HepG2 (cell line): ENCODE results near the gene CMIP. TPM values are rescaled to one million over a fixed set of nuclear protein-coding genes. Genes with fewer than 3 reads are reported as not detected.
A peak's percentile ranks its signal among the peaks of the same experiment; 100 is the strongest.

Experiments
- ARHGAP35 ChIP-seq: sonication (generic); formaldehyde crosslinking; IDR thresholded peaks from 2 replicates; pipeline ENCODE4 v1.9.0; 2022; ENCODE audit warnings: mild to moderate bottlenecking, inconsistent platforms, moderate library complexity, missing genetic modification reagents, borderline replicate concordance
- CAMTA2 ChIP-seq: sonication (generic); formaldehyde crosslinking; IDR thresholded peaks from 2 replicates; pipeline ENCODE4 v1.4.0; 2020; ENCODE audit warnings: mild to moderate bottlenecking, missing genetic modification reagents, borderline replicate concordance
- CBX1 ChIP-seq: IDR thresholded peaks from one replicate; pipeline ENCODE4 v1.6.1; 2016; ENCODE audit warnings: antibody characterized with exemption, low read depth
- CBX5 ChIP-seq: sonication (generic); formaldehyde crosslinking; IDR thresholded peaks from 2 replicates; pipeline ENCODE4 v1.4.0; 2020; ENCODE audit warnings: missing genetic modification reagents, borderline replicate concordance
- CREM ChIP-seq, 2 experiments: sonication (generic) in 1 of 2; formaldehyde crosslinking in 1 of 2; IDR thresholded peaks; 2 replicates each; pipeline versions ENCODE4 v1.4.0 to v1.6.1; 2016 to 2020; ENCODE audit warnings: antibody characterized with exemption in 1 of 2, mild to moderate bottlenecking in 1 of 2, missing genetic modification reagents in 1 of 2
- DNMT1 ChIP-seq: sonication (generic); formaldehyde crosslinking; IDR thresholded peaks from 2 replicates; pipeline ENCODE4 v1.5.1; 2020; ENCODE audit warnings: mild to moderate bottlenecking, missing genetic modification reagents
- EEA1 ChIP-seq: sonication (generic); formaldehyde crosslinking; IDR thresholded peaks from 2 replicates; pipeline ENCODE4 v1.5.1; 2020; ENCODE audit warnings: mild to moderate bottlenecking, missing genetic modification reagents, borderline replicate concordance
- ELF4 ChIP-seq: sonication (generic); formaldehyde crosslinking; IDR thresholded peaks from 2 replicates; pipeline ENCODE4 v1.5.0; 2020; ENCODE audit warnings: missing genetic modification reagents, mild to moderate bottlenecking, moderate library complexity, borderline replicate concordance
- JUND ChIP-seq: sonication (generic); formaldehyde crosslinking; IDR thresholded peaks from 2 replicates; pipeline ENCODE4 v1.8.0; 2022; ENCODE audit warnings: mild to moderate bottlenecking, missing genetic modification reagents
- MAFG ChIP-seq: sonication (generic); formaldehyde crosslinking; IDR thresholded peaks from 2 replicates; pipeline ENCODE4 v1.5.1; 2020; ENCODE audit warnings: mild to moderate bottlenecking, missing genetic modification reagents
- MTF2 ChIP-seq: sonication (generic); formaldehyde crosslinking; IDR thresholded peaks from 2 replicates; pipeline ENCODE4 v1.5.0; 2020; ENCODE audit warnings: missing genetic modification reagents, borderline replicate concordance
- NR2F6 ChIP-seq, 2 experiments: IDR thresholded peaks; 2 replicates each; pipeline ENCODE4 v1.6.1; 2016; ENCODE audit warnings: antibody characterized with exemption in 1 of 2, mild to moderate bottlenecking in 1 of 2
- PHF21A ChIP-seq: sonication (generic); formaldehyde crosslinking; IDR thresholded peaks from 2 replicates; pipeline ENCODE4 v1.5.0; 2020; ENCODE audit warnings: mild to moderate bottlenecking, missing genetic modification reagents
- POLR2AphosphoS2 ChIP-seq: IDR thresholded peaks from 2 replicates; pipeline ENCODE4 v1.6.1; 2011; ENCODE audit warnings: low read depth, low read length, improper control_type of control experiment
- POLR2AphosphoS5 ChIP-seq: IDR thresholded peaks from 2 replicates; pipeline ENCODE4 v1.6.1; 2012; ENCODE audit warnings: low read depth, low read length
- SAFB2 ChIP-seq: sonication (generic); formaldehyde crosslinking; IDR thresholded peaks from 2 replicates; pipeline ENCODE4 v1.5.1; 2020; ENCODE audit warnings: missing genetic modification reagents, low read depth, mild to moderate bottlenecking, borderline replicate concordance
- SMAD1 ChIP-seq: sonication (generic); formaldehyde crosslinking; IDR thresholded peaks from 2 replicates; pipeline ENCODE4 v1.4.0; 2020; ENCODE audit warnings: missing genetic modification reagents, low read depth, mild to moderate bottlenecking, borderline replicate concordance
- ZNF124 ChIP-seq: sonication (generic); formaldehyde crosslinking; IDR thresholded peaks from 2 replicates; pipeline ENCODE4 v1.4.0; 2020; ENCODE audit warnings: missing genetic modification reagents
- ZNF746 ChIP-seq: sonication (generic); formaldehyde crosslinking; IDR thresholded peaks from 2 replicates; pipeline ENCODE4 v1.8.0; 2022; ENCODE audit warnings: mild to moderate bottlenecking, missing genetic modification reagents
- polyA plus RNA-seq, 8 experiments: library from polyadenylated mRNA; depleted of rRNA in 3 of 8; stranded (reverse) in 7 of 8; unstranded in 1 of 8; fragments of >200 nt; fragmentation: Illumina TruSeq in 4 of 8; extraction: Trizol in 4 of 8; gene quantifications; 2 replicates each; pipeline versions ENCODE4 v1.2.1 to v1.2.3, GENCODE V29; 2011 to 2016; ENCODE audit warnings: low read depth in 4 of 8, missing spikeins in 1 of 8, mixed read lengths in 1 of 8; ENCODE audit not compliant: insufficient read depth in 1 of 8
- total RNA-seq, 5 experiments: library from RNA; depleted of rRNA; stranded (reverse); fragments of >200 nt; fragmentation: Illumina TruSeq; extraction: Trizol; gene quantifications; 2 replicates each; pipeline ENCODE4 v1.2.3, GENCODE V29; 2016; ENCODE audit warnings: low read depth in 1 of 5
- TF ChIP-seq, protein P1 (sequence below): sonication (generic); formaldehyde crosslinking; IDR thresholded peaks from 2 replicates; pipeline ENCODE4 v1.8.0; 2022; ENCODE audit warnings: low read depth, missing genetic modification reagents
- TF ChIP-seq, protein P2 (sequence below): sonication (generic); formaldehyde crosslinking; IDR thresholded peaks from 2 replicates; pipeline ENCODE4 v1.4.0; 2020; ENCODE audit warnings: missing genetic modification reagents
- TF ChIP-seq, protein P3 (sequence below): sonication (generic); formaldehyde crosslinking; IDR thresholded peaks from 2 replicates; pipeline ENCODE4 v1.5.0; 2020; ENCODE audit warnings: mild to moderate bottlenecking, missing genetic modification reagents, moderate library complexity
- TF ChIP-seq, protein P4 (sequence below): sonication (generic); formaldehyde crosslinking; IDR thresholded peaks from 2 replicates; pipeline ENCODE4 v1.4.0; 2020; ENCODE audit warnings: missing genetic modification reagents, borderline replicate concordance

The CMIP gene
- total and polyA plus RNA-seq, 2 of the 13 experiments (the other 11 are each of a cell fraction or from before 2014, with no cell fraction given) = 10.9 to 18.1 TPM

DNA sequence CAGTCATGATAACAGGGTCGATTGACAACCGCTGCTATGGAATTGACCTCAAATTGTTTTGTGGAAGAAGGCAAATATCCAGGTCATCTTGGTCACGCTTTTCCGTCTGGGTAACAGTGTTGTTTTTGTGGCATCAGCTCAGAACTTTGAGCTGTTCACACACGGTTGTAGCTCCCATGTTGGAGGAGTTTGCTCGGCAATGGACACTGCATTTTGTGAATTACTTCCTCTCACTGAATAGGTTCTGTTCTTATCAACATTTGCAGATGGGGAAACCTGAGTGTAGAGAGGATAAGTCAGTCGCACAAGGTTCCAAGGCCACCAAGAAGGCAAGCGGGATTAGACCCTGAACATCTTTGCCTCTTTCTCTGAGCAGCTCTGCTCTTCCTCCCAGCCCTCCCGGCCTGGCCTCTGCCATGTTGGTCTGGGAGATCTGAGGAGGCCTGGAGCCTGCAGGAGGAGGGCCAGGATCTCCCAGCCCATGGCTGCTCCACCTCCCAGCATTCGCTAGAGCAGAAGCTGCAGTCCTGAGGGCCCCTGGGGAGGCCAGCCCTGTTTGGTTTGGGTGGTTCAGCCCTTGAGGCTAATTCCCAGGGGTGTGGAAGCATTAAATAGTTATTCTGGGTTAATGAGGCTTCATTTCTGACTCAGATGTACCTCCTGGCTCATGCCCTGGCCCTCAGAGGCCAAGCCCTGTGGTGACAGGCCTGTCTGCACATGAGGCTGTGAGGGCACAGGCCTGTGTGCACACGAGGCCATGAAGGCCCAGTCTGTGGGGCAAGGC, 180.3 kb downstream of the CMIP start (continued):
- TF ChIP-seq CBX1 = peak; percentile 50
- no peak for TF ChIP-seq ELF4
- TF ChIP-seq SMAD1 (CRISPR knock-in tag) = peak; percentile 48; the same call in 1 of the 2 replicates
- TF ChIP-seq, protein P1, sequence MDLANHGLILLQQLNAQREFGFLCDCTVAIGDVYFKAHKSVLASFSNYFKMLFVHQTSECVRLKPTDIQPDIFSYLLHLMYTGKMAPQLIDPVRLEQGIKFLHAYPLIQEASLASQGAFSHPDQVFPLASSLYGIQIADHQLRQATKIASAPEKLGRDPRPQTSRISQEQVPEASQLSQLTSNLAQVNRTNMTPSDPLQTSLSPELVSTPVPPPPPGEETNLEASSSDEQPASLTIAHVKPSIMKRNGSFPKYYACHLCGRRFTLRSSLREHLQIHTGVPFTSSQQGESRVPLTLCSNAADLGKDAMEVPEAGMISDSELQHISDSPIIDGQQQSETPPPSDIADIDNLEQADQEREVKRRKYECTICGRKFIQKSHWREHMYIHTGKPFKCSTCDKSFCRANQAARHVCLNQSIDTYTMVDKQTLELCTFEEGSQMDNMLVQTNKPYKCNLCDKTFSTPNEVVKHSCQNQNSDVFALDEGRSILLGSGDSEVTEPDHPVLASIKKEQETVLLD (CRISPR knock-in tag) = no peak
- TF ChIP-seq ZNF746 (CRISPR knock-in tag) = no peak
- TF ChIP-seq, protein P2, sequence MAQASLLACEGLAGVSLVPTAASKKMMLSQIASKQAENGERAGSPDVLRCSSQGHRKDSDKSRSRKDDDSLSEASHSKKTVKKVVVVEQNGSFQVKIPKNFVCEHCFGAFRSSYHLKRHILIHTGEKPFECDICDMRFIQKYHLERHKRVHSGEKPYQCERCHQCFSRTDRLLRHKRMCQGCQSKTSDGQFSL (CRISPR knock-in tag) = no peak
- TF ChIP-seq MAFG (CRISPR knock-in tag) = no peak
- TF ChIP-seq ARHGAP35 (CRISPR knock-in tag) = 0 out of 2 replicates have a peak, but pooled peaks have one; percentile 15
- TF ChIP-seq DNMT1 (CRISPR knock-in tag) = 0 out of 2 replicates have a peak, but pooled peaks have one; percentile 27
- no peak for TF ChIP-seq CAMTA2 (CRISPR knock-in tag)
- peak; percentile 67 for TF ChIP-seq PHF21A (CRISPR knock-in tag)
- peak; percentile 97 for TF ChIP-seq NR2F6 (IDR thresholded peaks at IDR 0.05)
- TF ChIP-seq NR2F6 (CRISPR knock-in tag; IDR thresholded peaks at IDR 0.05) = peak; percentile 92
- TF ChIP-seq EEA1 (CRISPR knock-in tag) = no peak; the same call in 1 of the 2 replicates
- no peak for TF ChIP-seq POLR2AphosphoS2
- TF ChIP-seq, protein P3, sequence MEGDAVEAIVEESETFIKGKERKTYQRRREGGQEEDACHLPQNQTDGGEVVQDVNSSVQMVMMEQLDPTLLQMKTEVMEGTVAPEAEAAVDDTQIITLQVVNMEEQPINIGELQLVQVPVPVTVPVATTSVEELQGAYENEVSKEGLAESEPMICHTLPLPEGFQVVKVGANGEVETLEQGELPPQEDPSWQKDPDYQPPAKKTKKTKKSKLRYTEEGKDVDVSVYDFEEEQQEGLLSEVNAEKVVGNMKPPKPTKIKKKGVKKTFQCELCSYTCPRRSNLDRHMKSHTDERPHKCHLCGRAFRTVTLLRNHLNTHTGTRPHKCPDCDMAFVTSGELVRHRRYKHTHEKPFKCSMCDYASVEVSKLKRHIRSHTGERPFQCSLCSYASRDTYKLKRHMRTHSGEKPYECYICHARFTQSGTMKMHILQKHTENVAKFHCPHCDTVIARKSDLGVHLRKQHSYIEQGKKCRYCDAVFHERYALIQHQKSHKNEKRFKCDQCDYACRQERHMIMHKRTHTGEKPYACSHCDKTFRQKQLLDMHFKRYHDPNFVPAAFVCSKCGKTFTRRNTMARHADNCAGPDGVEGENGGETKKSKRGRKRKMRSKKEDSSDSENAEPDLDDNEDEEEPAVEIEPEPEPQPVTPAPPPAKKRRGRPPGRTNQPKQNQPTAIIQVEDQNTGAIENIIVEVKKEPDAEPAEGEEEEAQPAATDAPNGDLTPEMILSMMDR (CRISPR knock-in tag) = 0 out of 2 replicates have a peak, but pooled peaks have one; percentile 10
- TF ChIP-seq ZNF124 = 0 out of 2 replicates have a peak, but pooled peaks have one; percentile 53
- TF ChIP-seq SAFB2 (CRISPR knock-in tag) = no peak
- TF ChIP-seq CBX5 (CRISPR knock-in tag) = no peak
- TF ChIP-seq, protein P4, sequence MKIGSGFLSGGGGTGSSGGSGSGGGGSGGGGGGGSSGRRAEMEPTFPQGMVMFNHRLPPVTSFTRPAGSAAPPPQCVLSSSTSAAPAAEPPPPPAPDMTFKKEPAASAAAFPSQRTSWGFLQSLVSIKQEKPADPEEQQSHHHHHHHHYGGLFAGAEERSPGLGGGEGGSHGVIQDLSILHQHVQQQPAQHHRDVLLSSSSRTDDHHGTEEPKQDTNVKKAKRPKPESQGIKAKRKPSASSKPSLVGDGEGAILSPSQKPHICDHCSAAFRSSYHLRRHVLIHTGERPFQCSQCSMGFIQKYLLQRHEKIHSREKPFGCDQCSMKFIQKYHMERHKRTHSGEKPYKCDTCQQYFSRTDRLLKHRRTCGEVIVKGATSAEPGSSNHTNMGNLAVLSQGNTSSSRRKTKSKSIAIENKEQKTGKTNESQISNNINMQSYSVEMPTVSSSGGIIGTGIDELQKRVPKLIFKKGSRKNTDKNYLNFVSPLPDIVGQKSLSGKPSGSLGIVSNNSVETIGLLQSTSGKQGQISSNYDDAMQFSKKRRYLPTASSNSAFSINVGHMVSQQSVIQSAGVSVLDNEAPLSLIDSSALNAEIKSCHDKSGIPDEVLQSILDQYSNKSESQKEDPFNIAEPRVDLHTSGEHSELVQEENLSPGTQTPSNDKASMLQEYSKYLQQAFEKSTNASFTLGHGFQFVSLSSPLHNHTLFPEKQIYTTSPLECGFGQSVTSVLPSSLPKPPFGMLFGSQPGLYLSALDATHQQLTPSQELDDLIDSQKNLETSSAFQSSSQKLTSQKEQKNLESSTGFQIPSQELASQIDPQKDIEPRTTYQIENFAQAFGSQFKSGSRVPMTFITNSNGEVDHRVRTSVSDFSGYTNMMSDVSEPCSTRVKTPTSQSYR (CRISPR knock-in tag) = peak; percentile 46; the same call in 1 of the 2 replicates
- no peak for TF ChIP-seq JUND (CRISPR knock-in tag)
- TF ChIP-seq POLR2AphosphoS5 = no peak
- peak; percentile 46; the same call in 1 of the 2 replicates for TF ChIP-seq CREM (IDR thresholded peaks at IDR 0.05)
- no peak for TF ChIP-seq CREM (CRISPR knock-in tag; IDR thresholded peaks at IDR 0.05)
- TF ChIP-seq MTF2 = no peak
